D721Med (cell line): ENCODE measurements around the gene FPR2.

Source experiments
- DNase-seq: peaks from one replicate; pipeline ENCODE4 v3.0.0; 2011; ENCODE audit warnings: low spot score; ENCODE audit not compliant: insufficient read length
- FAIRE-seq: peaks from 2 replicates; lab custom pipeline; 2011; peaks lifted over from hg19 to GRCh38; lab: Jason Lieb, UNC
- CTCF ChIP-seq: IDR thresholded peaks from 2 replicates; pipeline ENCODE4 v1.5.1; 2012; ENCODE audit warnings: mild to moderate bottlenecking, control low read depth; ENCODE audit not compliant: insufficient read depth; ENCODE audit errors: missing control alignments

Gene FPR2

GRCh38 chr19:51792932-51793331 lies 32.0 kb downstream of the FPR2 start:
- no peak for TF ChIP-seq CTCF
- DNase-seq: no peak
- FAIRE-seq: no peak

DNA sequence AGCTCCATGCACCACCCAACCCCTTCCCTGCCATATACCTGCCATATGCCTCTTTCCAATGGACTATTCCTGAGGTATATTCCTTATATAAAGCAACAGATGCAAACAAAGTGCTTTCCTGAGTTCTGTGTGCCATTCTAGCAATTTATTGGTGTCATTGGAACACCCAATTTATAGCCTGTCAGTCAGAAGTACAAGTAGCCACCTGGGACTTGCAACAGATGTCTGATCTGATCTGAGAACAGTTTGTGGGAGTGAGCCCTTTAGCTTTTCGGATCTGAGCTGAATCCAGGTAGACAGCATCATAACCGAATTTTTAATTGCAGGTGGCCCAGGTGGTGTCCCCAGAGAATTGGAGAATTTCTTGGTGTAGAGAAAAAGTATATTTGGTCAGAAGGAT lies 33.0 kb downstream of the FPR2 start:
- DNase-seq (no peak), FAIRE-seq (no peak)
- TF ChIP-seq CTCF: no peak

GRCh38 chr19:51794885-51795490 lies 34.0 kb downstream of the FPR2 start, which contains the start of gene FPR3:
Gene FPR3 (plus strand): TSS chr19:51795157. CDS start chr19:51823749, 28,592 bp downstream.
- FAIRE-seq: no peak
- no peak for DNase-seq
- no peak for TF ChIP-seq CTCF

- no peak for TF ChIP-seq CTCF
- FAIRE-seq: no peak
- DNase-seq: no peak
Measured at GRCh38 chr19:51796195-51796679, 35.3 kb downstream of the FPR2 start.

GRCh38 chr19:51797480-51797879 lies 36.5 kb downstream of the FPR2 start:
- TF ChIP-seq CTCF: no peak
- FAIRE-seq (no peak), DNase-seq (no peak)

- TF ChIP-seq CTCF: no peak
- DNase-seq (no peak), FAIRE-seq (no peak)
Measured at GRCh38 chr19:51798062-51798461, 37.1 kb downstream of the FPR2 start.

DNA sequence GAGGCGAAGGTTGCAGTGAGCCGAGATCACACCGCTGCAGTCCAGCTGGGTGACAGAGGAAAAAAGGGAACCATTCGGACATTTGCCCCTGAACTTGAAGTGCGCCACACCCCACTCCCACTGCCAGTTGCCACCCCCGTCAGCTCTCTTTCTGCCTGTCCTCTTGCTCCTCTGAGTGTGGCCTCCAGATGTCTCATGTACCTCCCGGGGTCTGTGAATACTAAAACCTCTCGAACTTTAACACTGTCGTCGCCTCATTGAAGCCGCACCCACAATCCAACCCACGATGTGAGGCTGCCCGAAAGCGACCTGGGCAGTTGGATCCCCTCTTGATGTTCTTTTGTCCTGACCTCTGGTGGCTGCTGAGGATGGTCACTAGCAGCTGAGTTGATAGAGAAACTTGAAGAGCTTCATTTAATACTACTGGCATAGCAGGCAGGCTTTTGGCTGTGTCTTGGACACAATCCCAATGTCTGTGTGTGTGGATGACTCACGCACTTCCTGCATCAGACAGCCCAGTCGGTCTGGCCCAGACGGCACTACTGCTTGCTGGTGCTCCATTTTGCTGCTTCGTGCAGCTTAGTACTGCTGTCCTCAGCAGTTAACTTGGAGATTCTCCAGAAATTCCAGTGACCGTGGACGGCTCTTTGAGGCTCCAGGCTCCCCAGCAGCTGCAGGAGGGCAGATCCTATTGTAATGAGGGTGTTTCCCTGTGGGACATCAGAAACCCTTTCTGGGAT lies 38.2 kb downstream of the FPR2 start:
- DNase-seq: no peak
- no peak for TF ChIP-seq CTCF
- no peak for FAIRE-seq
